ENCODE data around the gene L3MBTL2.

The L3MBTL2 gene

GRCh38 chr22:41273128-41273527 is 68.0 kb downstream of the L3MBTL2 start:
- Histone ChIP-seq H3K4ac (ENCODE audit: low read depth in 1 of 2, low read length in 2 of 2) (no peak overlapping the region), H4K8ac (ENCODE audit: low read length) (no peak overlapping the region), H2AK5ac (ENCODE audit: low read length, severe bottlenecking) (no peak overlapping the region), H3K36me3 (ENCODE audit: control insufficient read depth in 1 of 2, insufficient read depth in 2 of 2, low read depth in 1 of 2, low read length in 2 of 2) (peaks cover 74 to 79% of the 10 kb centered on the region in 2 experiments), H3K79me1 (replicated peaks; ENCODE audit: low read length, poor library complexity, severe bottlenecking) (peaks cover 29% of the 10 kb centered on the region), H2BK15ac (ENCODE audit: low read depth, poor library complexity, severe bottlenecking) (no peak overlapping the region), H3K14ac (ENCODE audit: low read length in 2 of 2) (no peak overlapping the region), H2AFZ (ENCODE audit: low read depth, low read length) (no peak overlapping the region), H3K4me1 (ENCODE audit: control insufficient read depth, insufficient read depth, low read depth, low read length) (no peaks in the 10 kb centered on the region), H3K4me2 (ENCODE audit: low read length, poor library complexity, severe bottlenecking) (no peak overlapping the region), H3K27me3 (ENCODE audit: control insufficient read depth in 1 of 2, insufficient read depth in 1 of 2, low read length in 2 of 2) (no peaks in the 10 kb centered on the region), H2BK5ac (ENCODE audit: low read depth, low read length, poor library complexity, severe bottlenecking) (no peak overlapping the region), H4K91ac (ENCODE audit: low read length) (no peak overlapping the region), H3K23ac (ENCODE audit: low read length in 2 of 2) (no peak overlapping the region), H3K18ac (ENCODE audit: low read depth in 1 of 2, low read length in 2 of 2) (no peak overlapping the region), H3K27ac (ENCODE audit: low read length, poor library complexity, severe bottlenecking) (no peak overlapping the region), H3K9ac (ENCODE audit: low read length) (no peak overlapping the region), H3K4me3 (ENCODE audit: insufficient read depth in 1 of 2, low read depth in 1 of 2, low read length in 2 of 2) (no peak overlapping the region), H2BK12ac (ENCODE audit: low read length in 2 of 2) (no peak overlapping the region), H3K9me3 (ENCODE audit: control insufficient read depth, low read length) (no peaks in the 10 kb centered on the region), H2BK120ac (ENCODE audit: low read depth, low read length) (no peak overlapping the region)
- no peak for DNase-seq
- 99% methylated on average over 7 of the region's 7 CpGs for WGBS

GRCh38 chr22:41274856-41275255 is 69.7 kb downstream of the L3MBTL2 start:
- DNase-seq, result no peak
- H4K91ac ChIP-seq (ENCODE audit: low read length), result no peak overlapping the region
- peaks cover 28% of the 10 kb centered on the region for H3K79me1 ChIP-seq (replicated peaks; ENCODE audit: low read length, poor library complexity, severe bottlenecking)
- H3K4ac ChIP-seq (ENCODE audit: low read depth in 1 of 2, low read length in 2 of 2), result no peak overlapping the region
- no peak overlapping the region for H3K23ac ChIP-seq (ENCODE audit: low read length in 2 of 2)
- H3K4me3 ChIP-seq (ENCODE audit: insufficient read depth in 1 of 2, low read depth in 1 of 2, low read length in 2 of 2), result no peak overlapping the region
- peaks cover 76 to 77% of the 10 kb centered on the region in 2 experiments for H3K36me3 ChIP-seq (ENCODE audit: control insufficient read depth in 1 of 2, insufficient read depth in 2 of 2, low read depth in 1 of 2, low read length in 2 of 2)
- 95% methylated on average over 3 of the region's 4 CpGs for WGBS
- H3K9me3 ChIP-seq (ENCODE audit: control insufficient read depth, low read length), result no peaks in the 10 kb centered on the region
- no peak overlapping the region for H2AK5ac ChIP-seq (ENCODE audit: low read length, severe bottlenecking)
- no peak overlapping the region for H4K8ac ChIP-seq (ENCODE audit: low read length)
- no peak overlapping the region for H3K9ac ChIP-seq (ENCODE audit: low read length)
- no peak overlapping the region for H2AFZ ChIP-seq (ENCODE audit: low read depth, low read length)
- no peak overlapping the region for H2BK15ac ChIP-seq (ENCODE audit: low read depth, poor library complexity, severe bottlenecking)
- no peak overlapping the region for H3K4me2 ChIP-seq (ENCODE audit: low read length, poor library complexity, severe bottlenecking)
- no peak overlapping the region for H3K14ac ChIP-seq (ENCODE audit: low read length in 2 of 2)
- no peak overlapping the region for H2BK120ac ChIP-seq (ENCODE audit: low read depth, low read length)
- no peaks in the 10 kb centered on the region for H3K27me3 ChIP-seq (ENCODE audit: control insufficient read depth in 1 of 2, insufficient read depth in 1 of 2, low read length in 2 of 2)
- H3K27ac ChIP-seq (ENCODE audit: low read length, poor library complexity, severe bottlenecking), result no peak overlapping the region
- H2BK5ac ChIP-seq (ENCODE audit: low read depth, low read length, poor library complexity, severe bottlenecking), result no peak overlapping the region
- H3K18ac ChIP-seq (ENCODE audit: low read depth in 1 of 2, low read length in 2 of 2), result no peak overlapping the region
- no peaks in the 10 kb centered on the region for H3K4me1 ChIP-seq (ENCODE audit: control insufficient read depth, insufficient read depth, low read depth, low read length)
- H2BK12ac ChIP-seq (ENCODE audit: low read length in 2 of 2), result no peak overlapping the region

- H4K91ac ChIP-seq (ENCODE audit: low read length), result no peak overlapping the region
- H2BK15ac ChIP-seq (ENCODE audit: low read depth, poor library complexity, severe bottlenecking), result no peak overlapping the region
- H3K4ac ChIP-seq (ENCODE audit: low read depth in 1 of 2, low read length in 2 of 2), result no peak overlapping the region
- H3K9ac ChIP-seq (ENCODE audit: low read length), result no peak overlapping the region
- no peak for DNase-seq
- no peaks in the 10 kb centered on the region for H3K27me3 ChIP-seq (ENCODE audit: control insufficient read depth in 1 of 2, insufficient read depth in 1 of 2, low read length in 2 of 2)
- H3K36me3 ChIP-seq (ENCODE audit: control insufficient read depth in 1 of 2, insufficient read depth in 2 of 2, low read depth in 1 of 2, low read length in 2 of 2), result peaks cover 54 to 76% of the 10 kb centered on the region in 2 experiments
- H3K4me2 ChIP-seq (ENCODE audit: low read length, poor library complexity, severe bottlenecking), result no peak overlapping the region
- no peak overlapping the region for H2AK5ac ChIP-seq (ENCODE audit: low read length, severe bottlenecking)
- H4K8ac ChIP-seq (ENCODE audit: low read length), result no peak overlapping the region
- no peak overlapping the region for H3K14ac ChIP-seq (ENCODE audit: low read length in 2 of 2)
- peaks cover 25% of the 10 kb centered on the region for H3K79me1 ChIP-seq (replicated peaks; ENCODE audit: low read length, poor library complexity, severe bottlenecking)
- no peak overlapping the region for H3K27ac ChIP-seq (ENCODE audit: low read length, poor library complexity, severe bottlenecking)
- H3K4me1 ChIP-seq (ENCODE audit: control insufficient read depth, insufficient read depth, low read depth, low read length), result peaks cover 14% of the 10 kb centered on the region
- H2BK120ac ChIP-seq (ENCODE audit: low read depth, low read length), result no peak overlapping the region
- H3K4me3 ChIP-seq (ENCODE audit: insufficient read depth in 1 of 2, low read depth in 1 of 2, low read length in 2 of 2), result no peak overlapping the region
- H2BK12ac ChIP-seq (ENCODE audit: low read length in 2 of 2), result no peak overlapping the region
- H2AFZ ChIP-seq (ENCODE audit: low read depth, low read length), result no peak overlapping the region
- H3K9me3 ChIP-seq (ENCODE audit: control insufficient read depth, low read length), result no peaks in the 10 kb centered on the region
- H3K23ac ChIP-seq (ENCODE audit: low read length in 2 of 2), result no peak overlapping the region
- no peak overlapping the region for H3K18ac ChIP-seq (ENCODE audit: low read depth in 1 of 2, low read length in 2 of 2)
- no peak overlapping the region for H2BK5ac ChIP-seq (ENCODE audit: low read depth, low read length, poor library complexity, severe bottlenecking)
- 91% methylated on average over 3 of the region's 3 CpGs for WGBS
Observed at GRCh38 chr22:41280065-41280464, 75.0 kb downstream of the L3MBTL2 start.

- Histone ChIP-seq H3K4me1 (ENCODE audit: control insufficient read depth, insufficient read depth, low read depth, low read length) (peaks cover 20% of the 10 kb centered on the region), H2BK5ac (ENCODE audit: low read depth, low read length, poor library complexity, severe bottlenecking) (no peak overlapping the region), H3K9ac (ENCODE audit: low read length) (no peak overlapping the region), H3K23ac (ENCODE audit: low read length in 2 of 2) (no peak overlapping the region), H4K91ac (ENCODE audit: low read length) (no peak overlapping the region), H3K4me2 (ENCODE audit: low read length, poor library complexity, severe bottlenecking) (no peak overlapping the region), H2BK120ac (ENCODE audit: low read depth, low read length) (no peak overlapping the region), H2BK12ac (ENCODE audit: low read length in 2 of 2) (no peak overlapping the region), H3K79me1 (replicated peaks; ENCODE audit: low read length, poor library complexity, severe bottlenecking) (peaks cover 23% of the 10 kb centered on the region), H2AK5ac (ENCODE audit: low read length, severe bottlenecking) (no peak overlapping the region), H3K4ac (ENCODE audit: low read depth in 1 of 2, low read length in 2 of 2) (no peak overlapping the region), H3K14ac (ENCODE audit: low read length in 2 of 2) (no peak overlapping the region), H3K18ac (ENCODE audit: low read depth in 1 of 2, low read length in 2 of 2) (no peak overlapping the region), H3K27me3 (ENCODE audit: control insufficient read depth in 1 of 2, insufficient read depth in 1 of 2, low read length in 2 of 2) (no peaks in the 10 kb centered on the region), H2AFZ (ENCODE audit: low read depth, low read length) (no peak overlapping the region), H3K27ac (ENCODE audit: low read length, poor library complexity, severe bottlenecking) (no peak overlapping the region), H3K9me3 (ENCODE audit: control insufficient read depth, low read length) (no peaks in the 10 kb centered on the region), H3K4me3 (ENCODE audit: insufficient read depth in 1 of 2, low read depth in 1 of 2, low read length in 2 of 2) (no peak overlapping the region), H4K8ac (ENCODE audit: low read length) (no peak overlapping the region), H2BK15ac (ENCODE audit: low read depth, poor library complexity, severe bottlenecking) (no peak overlapping the region), H3K36me3 (ENCODE audit: control insufficient read depth in 1 of 2, insufficient read depth in 2 of 2, low read depth in 1 of 2, low read length in 2 of 2) (peaks cover 52 to 69% of the 10 kb centered on the region in 2 experiments)
- 94% methylated on average over 2 of the region's 2 CpGs for WGBS
- DNase-seq, result no peak
Observed at GRCh38 chr22:41280854-41281253, 75.7 kb downstream of the L3MBTL2 start.
